Endothelial cell of umbilical vein (primary cell): ENCODE results near the gene RIC8A. TPM values are rescaled to one million over a fixed set of nuclear protein-coding genes. Genes with fewer than 3 reads are reported as not detected.

Experiments
- BruUV-seq: library from RNA; stranded (reverse); fragments of 400-500 nt; replicated peaks from 2 replicates; lab custom pipeline; 2021; lab: Mats Ljungman, UMichigan
- CTCF ChIA-PET: fragments of 300-600, 350-600 bp; sonication (Branson Sonifier 250); formaldehyde crosslinking; loops from one replicate; lab custom pipeline; 2021; ENCODE audit warnings: antibody characterized with exemption, inconsistent platforms; lab: Charles Lee
- POLR2A ChIA-PET: fragments of 300-600, 350-600 bp; sonication (Branson Sonifier 250); formaldehyde crosslinking; loops from one replicate; lab custom pipeline; 2021; ENCODE audit warnings: antibody characterized with exemption, inconsistent platforms; lab: Charles Lee
- DNase-seq: peaks from one replicate; pipeline ENCODE4 v3.0.0-alpha.2; 2011; ENCODE audit warnings: low read depth, low spot score
- FAIRE-seq: peaks from 2 replicates; lab custom pipeline; 2011; peaks lifted over from hg19 to GRCh38; lab: Jason Lieb, UNC
- H2AFZ ChIP-seq: 2 replicates; pipeline ENCODE4 v1.6.0; 2012; ENCODE audit warnings: low read depth, low read length, control low read depth, inconsistent platforms
- H3K27ac ChIP-seq: 2 replicates; pipeline ENCODE4 v1.5.1; 2011; ENCODE audit warnings: low read depth, mild to moderate bottlenecking, control low read depth, low read length, moderate library complexity; ENCODE audit not compliant: insufficient read depth
- H3K27me3 ChIP-seq, 2 experiments: 2 replicates each; pipeline versions ENCODE4 v1.6.0 to v1.6.1; 2011; ENCODE audit warnings: low read length in 2 of 2, mixed read lengths in 1 of 2; ENCODE audit not compliant: control insufficient read depth in 2 of 2, insufficient read depth in 2 of 2
- H3K36me3 ChIP-seq, 2 experiments: 2 replicates in 1 of 2; 3 replicates in 1 of 2; pipeline ENCODE4 v1.5.1; 2011; ENCODE audit warnings: low read length in 2 of 2, mild to moderate bottlenecking in 1 of 2, moderate library complexity in 1 of 2; ENCODE audit not compliant: control insufficient read depth in 2 of 2, insufficient read depth in 2 of 2; ENCODE audit errors: extremely low read depth in 1 of 2
- H3K4me1 ChIP-seq: 3 replicates; pipeline ENCODE4 v1.5.1; 2011; ENCODE audit warnings: mild to moderate bottlenecking, low read length; ENCODE audit not compliant: control insufficient read depth, insufficient read depth; ENCODE audit errors: extremely low read depth
- H3K4me2 ChIP-seq: 2 replicates; pipeline ENCODE4 v1.6.1; 2011; ENCODE audit warnings: low read length, control low read depth, mixed read lengths; ENCODE audit not compliant: insufficient read depth
- H3K4me3 ChIP-seq, 3 experiments: fragments of 200-600 bp in 1 of 3; sonication (generic), shearing (Covaris generic) in 1 of 3; replicated peaks in 1 of 3; 2 replicates each; pipeline ENCODE4 v1.5.1; 2011 to 2016; ENCODE audit warnings: control low read depth in 3 of 3, low read length in 3 of 3, mild to moderate bottlenecking in 2 of 3, inconsistent platforms in 1 of 3, low read depth in 1 of 3, moderate library complexity in 1 of 3; ENCODE audit not compliant: insufficient read depth in 1 of 3
- H3K79me2 ChIP-seq: 2 replicates; pipeline ENCODE4 v1.6.0; 2012; ENCODE audit warnings: low read length, inconsistent platforms; ENCODE audit not compliant: control insufficient read depth, insufficient read depth
- H3K9ac ChIP-seq: replicated peaks from 2 replicates; pipeline ENCODE3; 2011; ENCODE audit warnings: low read length, control low read depth; ENCODE audit not compliant: insufficient read depth; ENCODE audit errors: extremely low read depth
- H3K9me1 ChIP-seq: replicated peaks from 3 replicates; pipeline ENCODE4 v1.6.0; 2011; ENCODE audit warnings: mild to moderate bottlenecking, low read length; ENCODE audit not compliant: control insufficient read depth, insufficient read depth; ENCODE audit errors: extremely low read depth
- H3K9me3 ChIP-seq: replicated peaks from 2 replicates; pipeline ENCODE4 v1.5.1; 2012; ENCODE audit warnings: low read length, inconsistent platforms; ENCODE audit not compliant: control insufficient read depth, insufficient read depth
- H4K20me1 ChIP-seq: replicated peaks from 2 replicates; pipeline ENCODE3; 2011; ENCODE audit warnings: mild to moderate bottlenecking, low read length; ENCODE audit not compliant: control insufficient read depth, insufficient read depth; ENCODE audit errors: extremely low read depth
- CTCF ChIP-seq, 2 donors: IDR thresholded peaks; 1 replicate in 1 of 2; 2 replicates in 1 of 2; pipeline ENCODE4 v1.5.1; 2011; ENCODE audit warnings: low read length in 2 of 2, mild to moderate bottlenecking in 2 of 2, moderate library complexity in 2 of 2, control low read depth in 1 of 2, inconsistent platforms in 1 of 2, low read depth in 1 of 2; ENCODE audit not compliant: insufficient read depth in 1 of 2; ENCODE audit errors: extremely low read depth in 1 of 2
- EZH2 ChIP-seq: IDR thresholded peaks from 2 replicates; pipeline ENCODE4 v1.6.1; 2012; ENCODE audit warnings: borderline replicate concordance, low read depth, mild to moderate bottlenecking, moderate library complexity, low read length, inconsistent platforms; ENCODE audit not compliant: severe bottlenecking
- FOS ChIP-seq: IDR thresholded peaks from 2 replicates; pipeline ENCODE4 v1.6.1; 2011; ENCODE audit warnings: mild to moderate bottlenecking, low read length, moderate library complexity, borderline replicate concordance; ENCODE audit not compliant: insufficient read depth
- GATA2 ChIP-seq: IDR thresholded peaks from 2 replicates; pipeline ENCODE4 v1.7.0; 2011; ENCODE audit warnings: low read depth, mild to moderate bottlenecking, moderate library complexity, mixed read lengths, low read length; ENCODE audit not compliant: insufficient read length, insufficient read depth
- JUN ChIP-seq: IDR thresholded peaks from 2 replicates; pipeline ENCODE4 v1.6.1; 2011; ENCODE audit warnings: borderline replicate concordance, low read depth; ENCODE audit not compliant: insufficient read length, insufficient read depth
- POLR2A ChIP-seq: IDR thresholded peaks from 2 replicates; pipeline ENCODE4 v1.6.1; 2012; ENCODE audit warnings: low read depth, mild to moderate bottlenecking, control low read depth, low read length
- POLR2AphosphoS5 ChIP-seq: IDR thresholded peaks from 2 replicates; pipeline ENCODE4 v1.6.1; 2012; ENCODE audit warnings: low read depth, mild to moderate bottlenecking, control low read depth, low read length, moderate library complexity; ENCODE audit not compliant: insufficient read depth
- dilution Hi-C: fragments of 300-500 bp; cut with MboI; formaldehyde crosslinking; loops from one replicate; pipeline ENCODE4 v1.15.0; 2019; ENCODE audit warnings: low sequenced_read_pairs; ENCODE audit not compliant: extremely low pct_ligation_motif_present
- intact Hi-C: fragments of 100-400 bp; cut with micrococcal nuclease; formaldehyde crosslinking; loops from one replicate; pipeline ENCODE4 v1.10.0; 2022
- polyA plus RNA-seq, 4 experiments: library from polyadenylated mRNA; depleted of rRNA in 3 of 4; stranded (reverse) in 3 of 4; unstranded in 1 of 4; fragments of >200 nt; gene quantifications; 2 replicates each; pipeline versions ENCODE4 v1.2.1 to v1.2.3, GENCODE V29; 2011 to 2012; ENCODE audit warnings: missing spikeins in 1 of 4
- total RNA-seq: library from RNA; stranded (reverse); gene quantifications from 2 replicates; pipeline ENCODE4 v1.2.3, GENCODE V29; 2021
- TF ChIP-seq, protein P1 (sequence below): IDR thresholded peaks from 2 replicates; pipeline ENCODE4 v1.6.1; 2011; ENCODE audit not compliant: insufficient read depth, insufficient read length

The RIC8A gene
- total and polyA plus RNA-seq, 2 donors (not counting 3 experiments of a cell fraction or from before 2014, with no cell fraction given) = 112 to 143 TPM

DNA sequence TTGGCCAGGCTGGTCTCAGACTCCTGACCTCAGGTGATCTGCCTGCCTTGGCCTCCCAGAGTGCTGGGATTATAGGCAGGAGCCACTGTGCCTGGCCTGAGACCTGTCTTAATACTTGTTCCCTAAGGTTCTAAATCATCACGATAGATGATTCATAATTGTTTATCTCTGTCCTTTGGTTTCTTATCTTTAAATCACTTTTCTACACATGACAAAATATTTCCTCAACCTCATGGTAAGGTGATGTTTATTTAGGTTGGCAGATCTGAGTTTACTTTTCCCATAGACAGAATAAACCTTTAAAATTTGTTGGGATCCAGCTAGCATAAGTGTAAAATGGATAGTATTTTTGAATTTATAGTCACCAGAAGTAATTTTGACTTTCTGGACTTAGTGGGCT is 32.8 kb downstream of the RIC8A start:
- peaks cover 11 to 12% of the 10 kb centered on the region in 2 experiments for H3K36me3 ChIP-seq
- dilution Hi-C loops = no loop called here
- H3K9ac ChIP-seq = no peak overlapping the region

More for the DNA sequence above, 32.8 kb downstream of the RIC8A start:
- H3K9me1 ChIP-seq = no peaks in the 10 kb centered on the region
- no peak overlapping the region for H2AFZ ChIP-seq
- no peak overlapping the region for H3K4me2 ChIP-seq
- BruUV-seq = no TSS peak
- ChIA-PET CTCF (interaction anchor here (5.8 kb wide), 1 partner anchor 11 kb away, joined by 33 read pairs; no protein-coding TSS in a partner anchor), POLR2A (no interaction called here)
- DNase-seq (no peak), FAIRE-seq (no peak)
- H4K20me1 ChIP-seq = no peaks in the 10 kb centered on the region
- peaks cover 15% of the 10 kb centered on the region for H3K4me1 ChIP-seq
- no peak overlapping the region for H3K27ac ChIP-seq
- TF ChIP-seq FOS = no peak
- no peak for TF ChIP-seq EZH2
- TF ChIP-seq, protein P1, sequence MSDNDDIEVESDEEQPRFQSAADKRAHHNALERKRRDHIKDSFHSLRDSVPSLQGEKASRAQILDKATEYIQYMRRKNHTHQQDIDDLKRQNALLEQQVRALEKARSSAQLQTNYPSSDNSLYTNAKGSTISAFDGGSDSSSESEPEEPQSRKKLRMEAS = no peak
- TF ChIP-seq GATA2 = no peak
- no peak for TF ChIP-seq POLR2A
- TF ChIP-seq JUN = no peak
- TF ChIP-seq CTCF (IDR thresholded peaks at IDR 0.05; ENCODE audit: extremely low read depth in 1 of 2, insufficient read depth in 1 of 2, low read depth in 1 of 2, low read length in 2 of 2) = no peak
- no peak for TF ChIP-seq POLR2AphosphoS5
- H3K27me3 ChIP-seq = no peaks in the 10 kb centered on the region
- peaks cover 47% of the 10 kb centered on the region for H3K79me2 ChIP-seq
- H3K9me3 ChIP-seq = no peaks in the 10 kb centered on the region
- intact Hi-C loops = no loop called here
- H3K4me3 ChIP-seq = no peak overlapping the region
